ENCODE results near the gene GABBR2.

Gene GABBR2

GRCh38 chr9:98719055-98719454 is 10.3 kb upstream of the GABBR2 start:
- no peak for TF ChIP-seq POLR2A (IDR thresholded peaks at IDR 0.05; ENCODE audit: low read depth, low read length)
- TF ChIP-seq POLR2AphosphoS5 (IDR thresholded peaks at IDR 0.05; ENCODE audit: low read depth, low read length) = no peak
- FAIRE-seq (no peak), DNase-seq (ENCODE audit: insufficient read length) (no peak)

- DNase-seq (ENCODE audit: insufficient read length) (no peak), FAIRE-seq (no peak)
- TF ChIP-seq POLR2A (IDR thresholded peaks at IDR 0.05; ENCODE audit: low read depth, low read length) = no peak
- no peak for TF ChIP-seq POLR2AphosphoS5 (IDR thresholded peaks at IDR 0.05; ENCODE audit: low read depth, low read length)
- TF ChIP-seq TAF1 (IDR thresholded peaks at IDR 0.05; ENCODE audit: borderline replicate concordance, low read depth, low read length) = no peak
Measured at GRCh38 chr9:98714833-98715232, 6.1 kb upstream of the GABBR2 start.

- FAIRE-seq (no peak), DNase-seq (ENCODE audit: insufficient read length) (no peak)
- no peak for TF ChIP-seq POLR2A (IDR thresholded peaks at IDR 0.05; ENCODE audit: low read depth, low read length)
- TF ChIP-seq TAF1 (IDR thresholded peaks at IDR 0.05; ENCODE audit: borderline replicate concordance, low read depth, low read length) = no peak
- TF ChIP-seq POLR2AphosphoS5 (IDR thresholded peaks at IDR 0.05; ENCODE audit: low read depth, low read length) = no peak
Measured at GRCh38 chr9:98712987-98713386, 4.3 kb upstream of the GABBR2 start.

- DNase-seq (ENCODE audit: insufficient read length) = no peak
- no peak for TF ChIP-seq POLR2AphosphoS5 (IDR thresholded peaks at IDR 0.05; ENCODE audit: low read depth, low read length)
- TF ChIP-seq TAF1 (IDR thresholded peaks at IDR 0.05; ENCODE audit: borderline replicate concordance, low read depth, low read length) = no peak
- no peak for TF ChIP-seq POLR2A (IDR thresholded peaks at IDR 0.05; ENCODE audit: low read depth, low read length)
- FAIRE-seq = no peak
Measured at GRCh38 chr9:98709968-98710965, 1.5 kb upstream of the GABBR2 start.

GRCh38 chr9:98708103-98708932 is 417 bp downstream of the GABBR2 start:
- DNase-seq (ENCODE audit: insufficient read length) (no peak), FAIRE-seq (no peak)
- no peak for TF ChIP-seq TAF1 (IDR thresholded peaks at IDR 0.05; ENCODE audit: borderline replicate concordance, low read depth, low read length)
- TF ChIP-seq POLR2AphosphoS5 (IDR thresholded peaks at IDR 0.05; ENCODE audit: low read depth, low read length) = no peak
- no peak for TF ChIP-seq POLR2A (IDR thresholded peaks at IDR 0.05; ENCODE audit: low read depth, low read length)

GRCh38 chr9:98707166-98708102 is 1.3 kb downstream of the GABBR2 start:
- FAIRE-seq (no peak), DNase-seq (ENCODE audit: insufficient read length) (peak; percentile 46)
- TF ChIP-seq TAF1 (IDR thresholded peaks at IDR 0.05; ENCODE audit: borderline replicate concordance, low read depth, low read length) (no peak), POLR2AphosphoS5 (IDR thresholded peaks at IDR 0.05; ENCODE audit: low read depth, low read length) (no peak), POLR2A (IDR thresholded peaks at IDR 0.05; ENCODE audit: low read depth, low read length) (no peak)

- no peak for FAIRE-seq
- no peak for DNase-seq (ENCODE audit: insufficient read length)
- TF ChIP-seq POLR2A (IDR thresholded peaks at IDR 0.05; ENCODE audit: low read depth, low read length) (no peak), POLR2AphosphoS5 (IDR thresholded peaks at IDR 0.05; ENCODE audit: low read depth, low read length) (no peak), TAF1 (IDR thresholded peaks at IDR 0.05; ENCODE audit: borderline replicate concordance, low read depth, low read length) (no peak)
Measured at GRCh38 chr9:98706651-98707165, 2.0 kb downstream of the GABBR2 start.

- no peak for FAIRE-seq
- no peak for DNase-seq (ENCODE audit: insufficient read length)
- TF ChIP-seq POLR2AphosphoS5 (IDR thresholded peaks at IDR 0.05; ENCODE audit: low read depth, low read length) = no peak
Measured at GRCh38 chr9:98702835-98703380, 5.8 kb downstream of the GABBR2 start.

- no peak for FAIRE-seq
- no peak for DNase-seq (ENCODE audit: insufficient read length)
- TF ChIP-seq TAF1 (IDR thresholded peaks at IDR 0.05; ENCODE audit: borderline replicate concordance, low read depth, low read length) (no peak), POLR2AphosphoS5 (IDR thresholded peaks at IDR 0.05; ENCODE audit: low read depth, low read length) (no peak), POLR2A (IDR thresholded peaks at IDR 0.05; ENCODE audit: low read depth, low read length) (no peak)
Measured at GRCh38 chr9:98702340-98702739, 6.4 kb downstream of the GABBR2 start.

GRCh38 chr9:98701576-98701975 is 7.2 kb downstream of the GABBR2 start:
- DNase-seq (ENCODE audit: insufficient read length) (no peak), FAIRE-seq (no peak)
- TF ChIP-seq TAF1 (IDR thresholded peaks at IDR 0.05; ENCODE audit: borderline replicate concordance, low read depth, low read length) (no peak), POLR2A (IDR thresholded peaks at IDR 0.05; ENCODE audit: low read depth, low read length) (no peak), POLR2AphosphoS5 (IDR thresholded peaks at IDR 0.05; ENCODE audit: low read depth, low read length) (no peak)

All from GM12892 (cell line).